GM21529 (cell line): ENCODE measurements around the gene PCYT1A.
"Not testable (repeated sequence)": the region's sequence is repeated elsewhere in the genome, so short reads cannot be mapped to it uniquely, and the experiment has no call there.

Experiments used
- ATAC-seq: cut with Tn5 transposase; IDR thresholded peaks from one replicate; pipeline ENCODE4 v1.9.1; 2021; ENCODE audit not compliant: unreplicated experiment

PCYT1A gene

GRCh38 chr3:196216681-196217211 is 70.8 kb downstream of the PCYT1A start:
- ATAC-seq: no peak

GRCh38 chr3:196216089-196216564 is 71.4 kb downstream of the PCYT1A start, which contains the start of gene SLC51A:
Gene SLC51A (plus strand): TSS chr3:196216534. CDS start chr3:196216713, 179 bp downstream.
- ATAC-seq: no peak

GRCh38 chr3:196215493-196216020 is 72.0 kb downstream of the PCYT1A start:
- no peak for ATAC-seq

GRCh38 chr3:196214783-196215441 is 72.6 kb downstream of the PCYT1A start:
- ATAC-seq: no peak

GRCh38 chr3:196210673-196211556 is 76.6 kb downstream of the PCYT1A start, which contains the start of gene ZDHHC19:
Gene ZDHHC19 (minus strand): TSS chr3:196211400. CDS start chr3:196211315, 85 bp downstream.
- no peak for ATAC-seq

- ATAC-seq: not testable (repeated sequence)
Observed at GRCh38 chr3:196209944-196210672, 77.4 kb downstream of the PCYT1A start.

GRCh38 chr3:196208942-196209695 is 78.4 kb downstream of the PCYT1A start:
- no peak for ATAC-seq

GRCh38 chr3:196207833-196208607 is 79.5 kb downstream of the PCYT1A start:
- no peak for ATAC-seq

- ATAC-seq: no peak
Observed at GRCh38 chr3:196207159-196207832, 80.2 kb downstream of the PCYT1A start.

- ATAC-seq: not testable (repeated sequence)
Observed at GRCh38 chr3:196205442-196206205, 81.9 kb downstream of the PCYT1A start.

GRCh38 chr3:196203846-196204245 is 83.7 kb downstream of the PCYT1A start:
- ATAC-seq: no peak

- ATAC-seq: no peak
Observed at GRCh38 chr3:196202516-196202970, 85.0 kb downstream of the PCYT1A start.

- no peak for ATAC-seq
Observed at GRCh38 chr3:196198771-196199753, 88.5 kb downstream of the PCYT1A start.

GRCh38 chr3:196198081-196198675 is 89.3 kb downstream of the PCYT1A start:
- no peak for ATAC-seq

- no peak for ATAC-seq
Observed at GRCh38 chr3:196197524-196197923, 90.0 kb downstream of the PCYT1A start.

- ATAC-seq: no peak
Observed at GRCh38 chr3:196195664-196196265, 91.8 kb downstream of the PCYT1A start.
